Colonic mucosa (tissue), 4 donors: ENCODE results near the gene TTYH2. TPM values are rescaled to one million over a fixed set of nuclear protein-coding genes. Genes with fewer than 3 reads are reported as not detected.
"Not testable (repeated sequence)": the region's sequence is repeated elsewhere in the genome, so short reads cannot be mapped to it uniquely, and the experiment has no call there.

Experiments used
- DNase-seq: peaks from one replicate; pipeline ENCODE4 v3.0.0-alpha.2; 2020
- H3K27ac ChIP-seq: fragments of 200-600 bp; one replicate; pipeline ENCODE4 v1.8.0; 2021
- H3K27me3 ChIP-seq: fragments of 200-600 bp; one replicate; pipeline ENCODE4 v1.8.0; 2021
- H3K36me3 ChIP-seq: fragments of 200-600 bp; one replicate; pipeline ENCODE4 v1.8.0; 2021
- H3K4me1 ChIP-seq: fragments of 200-600 bp; one replicate; pipeline ENCODE4 v1.8.0; 2021; ENCODE audit warnings: mild to moderate bottlenecking
- H3K4me3 ChIP-seq: fragments of 200-600 bp; one replicate; pipeline ENCODE4 v1.8.0; 2021
- H3K9ac ChIP-seq, 2 donors: one replicate each; pipeline ENCODE4 v1.7.0; 2013; ENCODE audit warnings: control low read depth in 2 of 2, low read depth in 2 of 2, low read length in 2 of 2
- H3K9me3 ChIP-seq: fragments of 200-600 bp; one replicate; pipeline ENCODE4 v1.8.0; 2021
- CTCF ChIP-seq: fragments of 200-600 bp; IDR thresholded peaks from one replicate; pipeline ENCODE4 v1.8.0; 2022; ENCODE audit warnings: antibody characterized with exemption, mild to moderate bottlenecking
- intact Hi-C: fragments of 100-400 bp; cut with DNase I; formaldehyde crosslinking; loops from one replicate; pipeline ENCODE4 v1.14.1; 2022
- total RNA-seq, 2 donors: library from RNA; stranded (reverse); fragmentation: NEBNext Ultra II Directional in 1 of 2; extraction: Animal tissue kit (Norgen Biotek cat#: 25700) in 1 of 2; gene quantifications; one replicate each; pipeline ENCODE4 v1.2.1, GENCODE V29; 2021
- donor health status: healthy.
- donor health status: DM: no; HTN: no; CAD: no.
- donor health status: DM: no; HTN: no; CAD: no.

TTYH2 gene
- total RNA-seq, 2 donors from 2014 or later: 0.86 to 2.9 TPM

GRCh38 chr17:74280093-74280513 lies 66.7 kb downstream of the TTYH2 start:
- intact Hi-C loops: no loop called here
- H3K4me1 ChIP-seq: no peaks in the 10 kb centered on the region
- no peaks in the 10 kb centered on the region for H3K9me3 ChIP-seq
- no peak overlapping the region for H3K27ac ChIP-seq
- no peak overlapping the region for H3K4me3 ChIP-seq
- DNase-seq: no peak
- H3K27me3 ChIP-seq: no peaks in the 10 kb centered on the region
- H3K36me3 ChIP-seq: no peaks in the 10 kb centered on the region
- TF ChIP-seq CTCF: no peak
- no peak overlapping the region for H3K9ac ChIP-seq

- Histone ChIP-seq H3K9ac (no peak overlapping the region), H3K4me3 (no peak overlapping the region), H3K4me1 (no peaks in the 10 kb centered on the region), H3K27me3 (no peaks in the 10 kb centered on the region), H3K27ac (no peak overlapping the region), H3K9me3 (no peaks in the 10 kb centered on the region), H3K36me3 (no peaks in the 10 kb centered on the region)
- intact Hi-C loops: no loop called here
- no peak for DNase-seq
- TF ChIP-seq CTCF: no peak
Observed at GRCh38 chr17:74281799-74282198, 68.4 kb downstream of the TTYH2 start.

GRCh38 chr17:74282274-74282586 lies 68.9 kb downstream of the TTYH2 start:
- intact Hi-C loops, H3K9ac ChIP-seq: not testable (repeated sequence)

GRCh38 chr17:74282587-74283370 lies 69.4 kb downstream of the TTYH2 start:
- intact Hi-C loops: no loop called here
- Histone ChIP-seq H3K9ac (no peak overlapping the region), H3K36me3 (no peaks in the 10 kb centered on the region), H3K27ac (no peak overlapping the region), H3K27me3 (no peaks in the 10 kb centered on the region), H3K9me3 (no peaks in the 10 kb centered on the region), H3K4me1 (no peaks in the 10 kb centered on the region), H3K4me3 (no peak overlapping the region)
- no peak for TF ChIP-seq CTCF
- DNase-seq: no peak

More at GRCh38 chr17:74282274-74282586, 68.9 kb downstream of the TTYH2 start:
- DNase-seq, H3K9me3 ChIP-seq, H3K36me3 ChIP-seq, H3K27ac ChIP-seq, H3K4me1 ChIP-seq, H3K4me3 ChIP-seq, H3K27me3 ChIP-seq: not testable (repeated sequence)

GRCh38 chr17:74283371-74283673 lies 70.0 kb downstream of the TTYH2 start:
- no peaks in the 10 kb centered on the region for H3K27me3 ChIP-seq
- TF ChIP-seq CTCF: no peak
- H3K9ac ChIP-seq: no peak overlapping the region
- H3K4me3 ChIP-seq: no peak overlapping the region
- H3K27ac ChIP-seq: no peak overlapping the region
- no peaks in the 10 kb centered on the region for H3K9me3 ChIP-seq
- H3K36me3 ChIP-seq: no peaks in the 10 kb centered on the region
- no peaks in the 10 kb centered on the region for H3K4me1 ChIP-seq
- DNase-seq: no peak
- intact Hi-C loops: no loop called here

- no peak overlapping the region for H3K9ac ChIP-seq
- H3K27ac ChIP-seq: no peak overlapping the region
- intact Hi-C loops: no loop called here
- H3K4me3 ChIP-seq: no peak overlapping the region
- no peaks in the 10 kb centered on the region for H3K27me3 ChIP-seq
- no peak for TF ChIP-seq CTCF
- H3K9me3 ChIP-seq: no peaks in the 10 kb centered on the region
- no peaks in the 10 kb centered on the region for H3K4me1 ChIP-seq
- H3K36me3 ChIP-seq: no peaks in the 10 kb centered on the region
- no peak for DNase-seq
Observed at GRCh38 chr17:74287031-74287602, 73.7 kb downstream of the TTYH2 start.
